Activated CD8-positive, alpha-beta T cell treated with anti-CD3 and anti-CD28 coated beads for 36 hours (primary cell): Measurements from ENCODE around the gene KANTR. TPM values are rescaled to one million over a fixed set of nuclear protein-coding genes. Genes with fewer than 3 reads are reported as not detected.

Experiments
- ATAC-seq: fragments of 200-7000 bp; cut with Tn5 transposase; one replicate; pipeline ENCODE4 v1.10.0; 2021; ENCODE audit warnings: mild to moderate bottlenecking, moderate library complexity
- CTCF ChIA-PET: fragments of 350-600 bp; sonication (Branson Sonifier 250); formaldehyde crosslinking; loops from one replicate; lab custom pipeline; 2021; ENCODE audit warnings: antibody characterized with exemption; lab: Charles Lee
- POLR2A ChIA-PET: fragments of 350-600 bp; sonication (Branson Sonifier 250); formaldehyde crosslinking; loops from one replicate; lab custom pipeline; 2021; ENCODE audit warnings: antibody characterized with exemption; lab: Charles Lee
- DNase-seq: peaks from one replicate; pipeline ENCODE4 v3.0.0-alpha.2; 2020
- H3K27ac Mint-ChIP-seq: one replicate; pipeline ENCODE4 v1.8.0; 2021; ENCODE audit warnings: mild to moderate bottlenecking, mixed read lengths
- H3K27me3 Mint-ChIP-seq: one replicate; pipeline ENCODE4 v1.8.0; 2021; ENCODE audit warnings: mixed read lengths
- H3K36me3 Mint-ChIP-seq: one replicate; pipeline ENCODE4 v1.8.0; 2021; ENCODE audit warnings: low read depth, mixed read lengths
- H3K4me1 Mint-ChIP-seq: one replicate; pipeline ENCODE4 v1.8.0; 2021; ENCODE audit warnings: low read depth, mixed read lengths
- H3K4me3 Mint-ChIP-seq: one replicate; pipeline ENCODE4 v1.8.0; 2021; ENCODE audit warnings: mild to moderate bottlenecking, moderate library complexity, mixed read lengths
- H3K9me3 Mint-ChIP-seq: one replicate; pipeline ENCODE4 v1.8.0; 2021; ENCODE audit warnings: mixed read lengths
- intact Hi-C: fragments of 100-400 bp; cut with micrococcal nuclease; formaldehyde crosslinking; loops from one replicate; pipeline ENCODE4 v1.10.0; 2022
- total RNA-seq, 2 experiments: library from RNA; stranded (reverse); gene quantifications; one replicate each; pipeline ENCODE4 v1.2.3, GENCODE V29; 2021
- TF ChIP-seq, protein P1 (sequence below): fragments of 200-600 bp; IDR thresholded peaks from one replicate; pipeline ENCODE4 v1.8.0; 2022; ENCODE audit warnings: antibody characterized with exemption, mild to moderate bottlenecking

The KANTR gene
- total RNA-seq, 2 experiments from 2014 or later: 11.1 to 11.7 TPM

GRCh38 chrX:53171356-53171755, 77.4 kb downstream of the KANTR start:
- no peak for DNase-seq
- Mint-ChIP-seq H3K4me1 (no peaks in the 10 kb centered on the region), H3K27me3 (no peaks in the 10 kb centered on the region), H3K4me3 (no peak overlapping the region), H3K27ac (no peak overlapping the region), H3K36me3 (peaks cover 6% of the 10 kb centered on the region), H3K9me3 (peaks cover 4% of the 10 kb centered on the region)
- ChIA-PET CTCF (no interaction called here), POLR2A (no interaction called here)
- intact Hi-C loops: no loop called here
- TF ChIP-seq, protein P1, sequence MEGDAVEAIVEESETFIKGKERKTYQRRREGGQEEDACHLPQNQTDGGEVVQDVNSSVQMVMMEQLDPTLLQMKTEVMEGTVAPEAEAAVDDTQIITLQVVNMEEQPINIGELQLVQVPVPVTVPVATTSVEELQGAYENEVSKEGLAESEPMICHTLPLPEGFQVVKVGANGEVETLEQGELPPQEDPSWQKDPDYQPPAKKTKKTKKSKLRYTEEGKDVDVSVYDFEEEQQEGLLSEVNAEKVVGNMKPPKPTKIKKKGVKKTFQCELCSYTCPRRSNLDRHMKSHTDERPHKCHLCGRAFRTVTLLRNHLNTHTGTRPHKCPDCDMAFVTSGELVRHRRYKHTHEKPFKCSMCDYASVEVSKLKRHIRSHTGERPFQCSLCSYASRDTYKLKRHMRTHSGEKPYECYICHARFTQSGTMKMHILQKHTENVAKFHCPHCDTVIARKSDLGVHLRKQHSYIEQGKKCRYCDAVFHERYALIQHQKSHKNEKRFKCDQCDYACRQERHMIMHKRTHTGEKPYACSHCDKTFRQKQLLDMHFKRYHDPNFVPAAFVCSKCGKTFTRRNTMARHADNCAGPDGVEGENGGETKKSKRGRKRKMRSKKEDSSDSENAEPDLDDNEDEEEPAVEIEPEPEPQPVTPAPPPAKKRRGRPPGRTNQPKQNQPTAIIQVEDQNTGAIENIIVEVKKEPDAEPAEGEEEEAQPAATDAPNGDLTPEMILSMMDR: no peak
- ATAC-seq: no peak

Other genes starting within 250 kb of the KANTR start
- not detected for gene XAGE3, start 226.1 kb upstream of the KANTR start, total RNA-seq
- gene FAM156B, start 196.8 kb upstream of the KANTR start, total RNA-seq: 10 to 100 TPM; 14.5 to 16.2 TPM
- gene FAM156A, start 135.6 kb upstream of the KANTR start, total RNA-seq: 10 to 100 TPM; 20.6 to 21.0 TPM
- under 1 TPM; 0.36 to 0.70 TPM for gene GPR173, start 45.4 kb upstream of the KANTR start, total RNA-seq
- 10 to 100 TPM; 56.8 to 61.0 TPM for gene TSPYL2, start 11.8 kb upstream of the KANTR start, total RNA-seq
- gene KDM5C, start 131.1 kb downstream of the KANTR start, total RNA-seq: 10 to 100 TPM; 94.3 to 99.4 TPM
- gene IQSEC2, start 187.4 kb downstream of the KANTR start, total RNA-seq: under 1 TPM; 0.05 to 0.07 TPM